GM19025 (cell line): Measurements from ENCODE around the gene ADGRB2.
"Not testable (repeated sequence)": the region's sequence is repeated elsewhere in the genome, so short reads cannot be mapped to it uniquely, and the experiment has no call there.

ENCODE experiments used
- ATAC-seq: cut with Tn5 transposase; IDR thresholded peaks from one replicate; pipeline ENCODE4 v1.9.1; 2021; ENCODE audit warnings: mild to moderate bottlenecking, low read depth, moderate library complexity; ENCODE audit not compliant: unreplicated experiment

Gene ADGRB2

DNA sequence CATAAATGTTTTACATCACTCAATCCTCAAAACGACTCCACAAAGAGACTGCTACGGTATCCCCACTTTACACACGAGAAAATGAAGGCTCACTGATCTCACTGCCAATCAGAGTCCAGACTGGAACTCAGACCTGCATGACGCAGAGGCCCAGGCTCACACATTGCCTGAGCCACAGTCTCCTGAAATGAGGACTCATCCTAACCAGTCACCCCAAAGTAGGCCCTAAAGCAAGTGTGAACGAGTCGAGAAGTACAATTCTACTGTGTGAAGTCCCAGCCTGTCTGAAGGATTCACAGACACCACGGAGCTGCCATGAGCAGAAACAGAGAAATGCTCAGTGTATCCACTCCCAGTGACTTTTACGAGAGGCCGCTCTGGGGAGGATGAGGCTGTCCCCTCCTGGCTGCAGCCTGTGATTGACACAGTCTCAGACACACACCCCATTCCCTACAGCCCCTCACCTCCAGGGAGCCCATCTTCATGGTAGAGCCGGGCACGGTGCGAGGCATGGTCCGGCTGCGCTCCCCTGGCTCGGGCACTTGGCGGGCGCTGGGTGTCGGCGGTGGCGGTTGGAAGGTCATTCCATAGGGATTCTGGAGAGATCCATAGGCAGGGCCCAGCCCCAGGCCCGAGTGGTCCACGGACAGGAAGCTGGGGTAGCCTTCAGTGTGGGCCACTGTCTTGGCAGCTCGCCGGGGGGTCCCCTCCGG lies 33.6 kb downstream of the ADGRB2 start:
- ATAC-seq: no peak

DNA sequence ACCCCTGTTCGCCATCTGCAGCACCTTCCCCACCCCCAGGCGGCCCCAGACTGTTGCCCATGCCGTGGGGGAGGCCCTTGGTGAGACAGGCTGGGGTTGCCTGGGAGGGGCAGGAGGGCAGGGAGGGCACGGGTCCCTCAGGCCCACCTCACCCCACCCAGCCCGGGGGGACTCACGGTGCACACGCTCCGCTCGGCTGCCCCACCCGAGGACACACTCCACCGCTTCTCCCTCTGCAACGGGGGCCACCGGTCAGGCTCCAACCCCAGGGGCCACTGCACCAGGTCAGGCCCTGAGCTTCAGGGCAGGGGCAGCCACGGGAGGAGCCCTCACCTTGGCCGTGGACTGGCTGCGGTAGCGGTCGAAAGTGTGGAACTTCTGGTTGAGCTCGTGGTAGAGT lies 36.3 kb downstream of the ADGRB2 start:
- ATAC-seq: no peak

DNA sequence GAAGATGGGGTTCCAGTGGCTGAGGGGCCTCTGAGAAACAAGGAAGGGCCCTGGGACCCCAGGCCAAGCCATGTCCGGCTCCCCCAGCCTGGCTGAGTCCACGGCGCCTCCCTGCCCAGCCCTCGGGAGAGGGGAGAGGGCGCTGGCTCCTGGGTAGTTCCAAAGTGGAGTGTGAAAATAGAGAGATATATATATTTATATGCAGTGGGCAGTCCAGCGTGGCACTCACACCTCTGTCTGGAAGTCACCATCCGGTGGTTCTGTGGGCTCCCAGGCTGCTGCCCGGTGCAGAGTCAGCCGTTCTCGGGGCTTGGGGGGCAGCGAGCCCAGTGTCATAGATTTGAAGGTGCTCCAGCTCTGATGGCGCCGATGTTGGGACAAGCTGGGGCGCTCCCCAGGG lies 36.9 kb downstream of the ADGRB2 start:
- ATAC-seq: no peak

DNA sequence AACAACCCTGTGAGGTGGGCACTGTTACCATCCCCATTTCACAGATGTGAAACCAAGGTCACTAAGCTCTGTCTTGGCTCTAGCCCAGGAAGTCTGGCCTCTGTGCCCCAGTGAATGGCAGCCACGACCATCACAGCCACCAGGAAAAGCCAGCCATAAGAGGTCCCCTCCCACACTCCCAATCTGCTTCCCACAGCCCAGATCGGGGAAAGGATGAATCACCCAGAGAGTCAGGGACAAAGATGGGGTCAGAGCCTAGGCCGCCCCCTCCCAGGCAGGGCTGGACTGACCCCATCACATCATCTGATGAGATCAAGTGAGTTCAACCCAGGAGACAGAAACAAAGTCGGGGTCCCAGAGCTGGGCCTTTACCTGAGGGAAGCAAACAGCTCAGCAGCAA lies 37.4 kb downstream of the ADGRB2 start:
- no peak for ATAC-seq

DNA sequence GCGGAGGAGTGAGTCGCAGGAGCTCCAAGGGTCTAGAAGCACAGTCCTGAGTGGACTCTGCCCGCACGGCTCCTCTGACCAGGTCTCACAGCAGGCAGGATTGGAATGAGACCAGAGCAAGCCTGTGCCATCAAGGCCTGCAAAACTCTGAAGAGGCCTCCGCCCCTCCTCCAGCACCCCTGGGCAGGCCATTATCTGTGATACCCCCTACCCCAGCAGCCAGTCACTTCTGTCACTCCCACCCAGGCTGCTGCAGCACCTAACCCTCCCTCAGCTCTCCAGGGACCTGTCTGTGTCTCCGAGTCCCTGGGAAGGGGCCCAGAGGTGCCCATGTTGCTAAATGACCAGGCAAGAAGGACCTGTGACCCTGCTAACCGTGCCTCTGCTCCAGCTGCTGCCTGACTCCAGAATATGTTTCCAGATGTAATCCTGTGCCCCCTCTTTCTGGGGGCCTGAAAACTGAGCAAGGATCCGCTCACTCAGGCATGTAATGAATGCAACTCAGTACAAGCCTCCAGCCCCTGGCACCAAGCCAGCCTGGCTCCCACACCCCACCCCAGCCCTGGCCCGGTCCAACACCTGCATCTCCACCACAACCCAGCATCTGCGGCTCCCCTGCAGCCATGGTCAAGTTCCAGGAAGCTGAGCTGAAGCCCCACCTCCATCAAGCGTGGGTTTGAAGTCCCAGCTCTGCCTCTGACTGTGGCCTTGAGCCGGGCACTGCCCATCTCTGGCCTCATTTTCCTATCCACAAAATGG lies 38.2 kb downstream of the ADGRB2 start:
- no peak for ATAC-seq

DNA sequence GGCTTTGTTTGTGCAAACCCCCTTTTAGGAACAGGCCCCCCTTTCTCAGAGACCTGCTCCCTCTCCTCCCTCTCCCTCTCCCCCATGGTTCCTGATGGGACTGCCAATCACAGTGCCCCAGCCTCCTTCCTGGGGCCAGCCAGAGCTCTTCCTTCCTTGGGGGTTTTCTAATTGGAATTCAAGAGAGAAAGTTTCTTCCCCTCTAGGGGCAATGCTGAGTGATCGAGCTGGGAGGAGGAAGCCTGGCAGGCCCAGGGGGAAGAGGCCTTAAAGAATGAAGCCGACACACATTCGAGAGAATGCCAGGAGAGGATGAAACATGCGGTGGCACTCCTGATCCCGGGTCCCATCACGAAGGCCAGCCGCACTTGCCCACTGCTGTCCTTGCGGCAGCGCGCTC lies 39.0 kb downstream of the ADGRB2 start:
- no peak for ATAC-seq

DNA sequence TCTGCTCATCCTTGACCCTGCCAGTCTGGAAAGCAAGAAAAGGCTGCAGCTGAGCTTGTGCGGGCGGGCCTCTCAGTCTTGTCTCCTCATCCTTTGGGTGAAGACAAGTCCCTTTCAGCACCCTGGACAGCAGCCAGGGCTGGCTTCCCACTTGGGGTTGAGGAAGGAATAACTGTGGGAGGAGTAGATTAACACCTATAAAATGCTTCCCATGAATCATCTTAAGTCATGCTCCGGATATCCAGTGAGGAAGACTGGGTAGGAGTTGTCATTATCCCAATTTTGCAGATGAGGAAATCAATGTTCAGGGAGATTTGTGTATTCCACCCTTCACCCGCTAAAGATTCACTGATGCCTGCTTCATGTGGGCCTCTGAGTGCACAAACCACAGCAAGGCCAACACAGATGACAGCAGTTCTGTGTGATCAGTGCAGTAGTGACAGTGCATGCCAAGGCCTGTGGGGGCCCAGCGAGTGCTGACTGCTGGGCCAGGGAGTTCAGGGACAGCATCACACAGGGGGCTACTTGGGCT lies 40.2 kb downstream of the ADGRB2 start:
- no peak for ATAC-seq

DNA sequence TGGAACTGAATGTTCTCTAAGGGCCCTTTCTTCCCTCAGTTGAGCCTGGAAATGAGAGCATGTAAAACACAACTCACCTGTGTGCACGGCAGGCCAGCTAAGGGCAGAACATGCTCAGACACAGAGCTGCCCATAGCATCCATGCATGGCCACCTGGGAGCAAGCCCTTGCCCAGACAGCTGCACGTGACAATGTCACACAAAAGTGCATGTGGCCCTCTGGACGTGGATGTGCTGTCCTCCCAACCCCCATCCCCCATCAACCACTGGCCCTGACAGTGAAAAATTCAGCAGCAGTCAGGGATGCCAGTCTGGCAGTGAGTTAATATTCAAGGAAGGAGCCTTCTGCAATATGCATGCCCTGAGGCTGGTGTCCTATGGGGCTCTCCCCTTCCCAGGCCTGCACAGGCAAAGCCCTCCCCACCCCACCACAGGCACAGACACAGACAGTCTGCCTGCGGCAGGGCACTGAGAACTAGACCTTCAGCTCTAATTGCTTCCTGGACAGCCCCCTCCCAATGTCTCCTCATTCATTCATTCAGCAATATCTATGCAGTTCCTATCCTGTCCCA lies 45.7 kb downstream of the ADGRB2 start:
- no peak for ATAC-seq

DNA sequence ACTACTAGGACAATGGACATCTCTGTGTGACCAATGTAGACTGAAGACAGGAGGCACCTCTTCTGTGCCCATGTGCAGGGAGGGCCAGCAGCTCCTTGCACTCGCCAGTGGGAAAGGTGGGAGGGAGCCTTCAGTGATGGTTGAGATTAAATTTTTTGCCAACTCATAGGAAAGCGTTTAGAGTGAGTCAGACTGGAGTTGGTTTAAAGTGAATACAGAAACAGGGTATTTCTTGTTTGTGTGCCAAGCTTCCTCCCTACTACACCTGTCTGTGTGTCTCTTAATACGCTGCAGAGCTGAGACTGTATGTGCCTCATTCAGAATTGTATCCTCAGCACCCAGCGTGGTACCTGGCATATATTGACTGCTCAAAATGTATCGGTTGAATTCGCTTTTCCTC lies 46.8 kb downstream of the ADGRB2 start:
- no peak for ATAC-seq

DNA sequence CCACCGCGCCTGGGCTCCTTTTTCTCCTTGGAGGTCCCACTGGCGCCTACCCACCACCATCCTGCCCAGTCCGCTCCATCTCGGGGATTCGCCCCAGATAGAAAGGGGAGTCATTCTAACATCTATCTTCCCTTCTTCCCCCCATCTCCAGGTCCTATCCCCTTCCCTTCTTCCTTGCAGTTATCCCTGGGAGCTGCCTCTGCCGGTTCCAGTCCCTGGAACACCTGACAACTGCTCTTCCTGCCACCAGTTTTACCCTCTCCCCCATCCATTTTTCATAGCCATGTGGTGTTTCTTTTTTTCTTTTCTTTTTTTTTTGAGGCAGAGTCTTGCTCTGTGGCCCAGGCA lies 48.3 kb downstream of the ADGRB2 start:
- ATAC-seq: no peak

DNA sequence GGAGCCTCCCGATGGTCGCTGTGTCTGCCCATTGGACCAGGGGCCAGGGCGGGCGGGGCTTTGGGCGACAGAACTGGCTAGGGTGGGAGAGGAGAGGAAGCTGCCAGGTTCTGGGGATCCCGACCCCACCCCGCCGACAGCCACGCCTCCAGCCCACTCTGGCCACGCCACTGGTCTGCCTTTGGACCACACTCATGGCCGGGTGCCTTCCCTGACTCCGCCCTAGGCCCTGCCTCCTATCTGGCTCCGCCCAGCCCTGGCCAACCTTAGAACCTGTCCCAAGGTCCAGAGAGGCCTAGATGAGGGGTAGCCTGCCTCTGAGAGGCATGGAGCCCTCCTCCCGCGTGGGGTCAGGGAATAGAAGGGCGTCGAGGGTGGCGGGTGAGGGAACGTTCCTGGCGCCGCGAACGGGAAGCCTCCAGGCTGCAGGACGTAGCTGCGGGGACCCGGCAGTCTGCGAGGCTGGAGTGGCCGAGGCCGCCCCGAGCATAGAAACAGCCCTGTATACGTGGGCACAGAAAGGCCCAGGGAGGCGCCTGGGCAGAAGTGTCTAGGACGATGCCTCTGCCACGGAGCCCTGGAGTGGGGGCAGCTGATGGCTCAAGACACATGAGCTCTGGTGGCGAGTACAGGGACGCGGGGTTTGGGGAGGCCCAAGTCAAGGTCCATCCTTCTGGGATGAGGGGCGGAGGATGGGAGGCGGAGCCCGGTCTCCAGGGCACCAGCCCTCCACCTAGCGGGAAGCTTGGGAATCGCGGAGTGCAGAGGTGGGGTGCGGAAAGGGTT lies 48.9 kb downstream of the ADGRB2 start:
- no peak for ATAC-seq

DNA sequence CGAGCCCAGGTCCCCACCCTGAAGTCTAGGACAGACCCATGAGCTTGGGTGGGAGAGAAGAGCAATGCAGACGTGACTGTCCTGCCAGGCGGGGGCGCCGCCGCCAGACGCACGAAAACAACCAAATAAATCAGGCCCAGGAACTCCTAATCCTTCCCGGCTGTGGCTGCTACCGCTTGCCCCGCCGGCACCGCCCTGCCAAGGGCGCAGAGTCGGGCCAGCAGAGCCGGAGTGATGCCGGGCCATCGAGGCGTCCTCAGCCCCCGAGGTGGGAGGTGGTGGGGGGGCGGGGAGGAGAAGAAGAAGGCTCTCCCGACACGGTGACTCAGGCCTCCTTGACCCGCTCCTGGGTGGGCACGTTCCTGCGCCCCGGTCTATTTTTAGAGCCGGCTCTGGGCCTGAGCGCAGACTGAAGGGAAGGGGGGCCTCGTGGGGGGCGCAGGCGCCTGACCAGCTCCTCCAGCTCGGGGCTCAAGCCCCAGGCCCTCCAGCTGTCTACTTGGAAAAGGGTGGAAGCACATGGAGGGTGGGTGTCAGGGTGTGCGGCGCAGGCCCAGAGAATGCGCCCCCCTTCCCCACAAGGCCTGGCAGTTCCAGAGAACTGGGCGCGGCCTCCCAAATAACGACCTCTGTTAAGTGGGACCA lies 49.6 kb downstream of the ADGRB2 start:
- ATAC-seq: no peak

DNA sequence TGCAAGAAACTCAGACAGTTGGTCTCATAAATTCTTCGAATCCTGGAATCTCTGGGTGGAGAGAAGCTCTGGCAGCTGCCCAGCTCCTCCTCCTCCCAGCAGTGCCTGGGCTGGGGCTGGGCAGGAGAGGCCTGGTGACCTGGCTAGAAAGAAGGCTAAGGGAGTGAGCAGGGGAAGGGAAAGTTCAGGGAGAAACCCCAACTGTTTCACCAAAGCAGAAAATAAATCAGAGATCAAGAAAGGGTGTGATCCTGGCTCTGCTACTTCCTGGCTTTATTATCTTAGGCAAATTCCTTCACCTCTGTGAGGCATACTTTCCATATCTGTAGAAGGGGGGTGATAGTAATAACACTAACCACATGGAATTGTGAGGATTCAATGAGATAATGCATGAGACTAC lies 51.5 kb downstream of the ADGRB2 start:
- no peak for ATAC-seq

DNA sequence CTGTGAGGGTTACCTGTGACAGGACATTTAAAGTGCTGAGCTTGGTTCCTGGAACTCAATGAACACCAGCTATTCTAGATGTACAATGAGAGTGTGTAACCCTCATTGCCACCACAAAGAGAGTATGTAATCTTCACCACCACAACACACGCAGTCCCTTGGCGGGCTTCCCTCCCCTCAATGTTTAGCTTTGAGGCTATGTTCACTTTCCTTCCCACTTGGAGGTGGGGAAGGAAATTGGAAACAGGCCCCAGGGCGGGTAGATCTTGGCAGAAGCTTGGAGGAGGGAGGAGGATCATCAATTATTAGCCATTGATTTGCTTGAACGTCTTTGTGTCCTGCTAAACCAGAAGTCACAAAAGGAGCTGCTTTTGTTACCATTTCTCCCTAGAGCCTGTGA lies 52.1 kb downstream of the ADGRB2 start:
- ATAC-seq: no peak

DNA sequence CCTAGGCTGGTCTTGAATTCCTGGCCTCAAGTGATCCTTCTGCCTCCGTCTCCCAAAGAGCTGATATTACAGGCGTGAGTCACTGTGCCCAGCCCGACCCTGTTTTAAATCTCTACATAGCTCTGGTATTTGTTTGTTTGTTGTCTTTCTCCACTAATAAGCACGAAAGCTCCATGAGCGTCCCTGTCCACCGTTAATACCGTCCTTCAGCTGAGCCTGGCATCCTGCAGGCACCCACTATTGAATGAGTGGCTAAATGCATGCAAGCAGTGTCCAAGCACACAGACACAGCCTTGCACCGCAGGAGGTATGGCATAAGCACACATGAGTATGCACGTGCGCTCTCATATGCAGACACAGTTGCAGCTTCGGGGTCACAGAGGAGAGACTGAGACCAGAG lies 55.8 kb downstream of the ADGRB2 start:
- ATAC-seq: no peak

DNA sequence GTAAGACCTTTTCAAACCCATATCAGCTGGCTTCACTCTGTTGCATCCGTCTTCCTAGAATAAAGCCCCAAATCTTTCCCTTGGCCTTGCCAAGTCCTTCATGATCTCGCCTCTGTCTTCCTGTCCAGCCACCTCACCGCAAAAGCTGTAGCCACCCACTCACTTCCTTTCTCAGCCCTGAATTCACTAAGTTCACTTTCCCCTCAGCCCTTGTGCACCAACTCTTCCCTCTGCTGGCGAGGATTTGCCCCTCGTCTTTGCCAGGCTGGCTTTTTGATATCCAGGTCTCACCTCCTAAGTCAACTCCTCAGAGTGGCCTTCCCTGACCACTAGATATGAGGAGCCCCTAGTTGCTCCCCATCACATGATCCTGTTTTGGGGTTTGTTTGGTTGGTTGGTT lies 56.4 kb downstream of the ADGRB2 start:
- no peak for ATAC-seq

DNA sequence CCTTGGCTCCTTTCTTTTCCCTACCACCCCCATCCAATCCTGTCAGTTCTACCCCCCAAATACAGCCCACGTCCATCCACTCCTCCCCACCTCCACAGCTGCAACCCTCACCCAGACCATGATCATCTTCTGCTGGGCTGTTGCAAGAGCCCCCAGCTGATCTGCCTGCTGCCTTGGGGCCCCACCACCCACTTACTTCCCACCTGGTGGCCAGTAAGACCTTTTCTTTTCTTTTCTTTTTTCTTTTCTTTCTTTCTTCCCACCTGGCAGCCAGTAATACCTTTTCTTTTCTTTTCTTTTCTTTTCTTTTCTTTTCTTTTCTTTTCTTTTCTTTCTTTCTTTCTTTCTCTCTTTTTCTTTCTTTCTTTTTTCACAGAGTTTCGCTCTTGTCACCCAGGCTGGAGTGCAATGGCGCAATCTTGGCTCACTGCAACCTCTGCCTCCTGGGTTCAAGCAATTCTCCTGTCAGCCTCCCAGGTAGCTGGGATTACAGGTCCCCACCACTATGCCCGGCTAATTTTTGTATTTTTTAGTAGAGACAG lies 57.0 kb downstream of the ADGRB2 start:
- ATAC-seq: not testable (repeated sequence)

DNA sequence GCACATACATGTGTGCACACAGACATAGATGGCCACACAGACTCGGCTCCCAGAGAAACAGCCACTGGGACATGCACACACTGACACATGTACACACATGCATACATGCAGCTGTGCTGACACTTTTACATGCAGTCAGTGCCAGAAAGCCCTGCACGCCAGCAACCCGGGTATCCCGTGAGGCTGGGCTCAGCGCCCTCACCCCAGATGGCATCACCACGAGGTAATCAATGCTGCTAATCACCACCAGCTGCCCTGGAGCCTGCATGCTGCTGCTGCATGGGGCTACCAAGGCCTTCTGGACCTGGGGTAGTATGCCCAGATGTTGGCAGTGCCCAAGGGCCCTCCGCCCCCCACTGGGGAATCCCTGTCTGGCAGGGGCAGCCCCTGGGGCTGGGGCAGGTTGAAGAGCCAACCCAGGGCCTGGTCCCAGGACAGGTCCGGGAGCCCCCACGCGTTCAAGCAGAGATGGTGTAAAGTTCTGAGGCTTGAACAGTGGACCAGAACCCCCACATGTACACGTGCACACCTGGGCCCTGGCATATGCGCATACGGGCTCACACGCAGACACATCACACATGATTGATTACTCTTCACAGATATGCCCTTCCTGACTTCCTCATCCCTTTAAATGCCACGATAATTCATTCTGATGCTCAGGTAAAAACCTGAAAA lies 57.6 kb downstream of the ADGRB2 start:
- ATAC-seq: no peak

DNA sequence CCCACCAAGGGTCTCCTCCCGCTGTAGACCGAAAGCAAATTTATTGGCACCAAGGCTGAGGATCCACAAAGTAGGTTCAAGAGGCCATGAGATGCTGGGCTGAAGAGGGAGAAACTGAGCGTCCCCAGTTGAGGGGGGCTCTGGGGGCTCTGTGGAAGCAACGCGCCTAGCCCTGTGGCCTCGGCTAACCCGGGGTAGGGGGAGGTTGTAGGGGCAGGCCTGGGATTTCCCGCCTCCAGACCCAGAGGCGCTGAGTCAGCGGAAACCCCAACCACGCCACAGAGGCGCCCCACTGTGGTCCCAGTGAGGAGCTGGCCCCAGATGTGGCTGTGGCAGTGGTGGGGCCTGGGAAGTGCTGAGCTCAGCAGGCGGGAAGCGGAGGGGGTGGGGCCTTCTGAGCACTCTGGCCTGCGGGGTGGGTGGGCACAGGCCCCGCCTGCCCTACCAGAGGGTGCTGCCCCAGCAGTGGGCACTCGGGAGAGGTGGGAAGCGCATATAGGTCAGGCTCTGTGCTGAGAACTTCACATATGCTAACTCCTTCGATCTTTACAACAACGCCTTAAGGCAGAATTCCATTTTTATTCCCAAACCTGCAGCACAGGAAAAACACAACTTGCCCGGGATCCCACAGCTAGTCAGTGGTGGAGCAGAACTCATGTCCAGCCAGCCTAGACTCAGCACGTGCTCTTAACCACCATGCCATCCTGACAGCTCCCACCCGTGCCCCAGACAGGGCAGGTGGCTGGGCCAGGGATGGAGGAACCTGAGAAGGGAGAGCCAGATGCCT lies 58.9 kb downstream of the ADGRB2 start:
- no peak for ATAC-seq
